Stimulated activated CD8-positive, alpha-beta memory T cell treated with anti-CD3 and anti-CD28 coated beads, Interleukin-15, amount 100 ng/mL, for 4 hours (primary cell): ENCODE results near the gene CCND2.

Experiments used
- DNase-seq, 2 donors: peaks; one replicate each; pipeline ENCODE4 v3.0.0-alpha.2; 2020; ENCODE audit warnings: low read depth in 2 of 2

Gene CCND2

GRCh38 chr12:4289998-4290790 is 16.6 kb downstream of the CCND2 start:
- DNase-seq, result no peak

DNA sequence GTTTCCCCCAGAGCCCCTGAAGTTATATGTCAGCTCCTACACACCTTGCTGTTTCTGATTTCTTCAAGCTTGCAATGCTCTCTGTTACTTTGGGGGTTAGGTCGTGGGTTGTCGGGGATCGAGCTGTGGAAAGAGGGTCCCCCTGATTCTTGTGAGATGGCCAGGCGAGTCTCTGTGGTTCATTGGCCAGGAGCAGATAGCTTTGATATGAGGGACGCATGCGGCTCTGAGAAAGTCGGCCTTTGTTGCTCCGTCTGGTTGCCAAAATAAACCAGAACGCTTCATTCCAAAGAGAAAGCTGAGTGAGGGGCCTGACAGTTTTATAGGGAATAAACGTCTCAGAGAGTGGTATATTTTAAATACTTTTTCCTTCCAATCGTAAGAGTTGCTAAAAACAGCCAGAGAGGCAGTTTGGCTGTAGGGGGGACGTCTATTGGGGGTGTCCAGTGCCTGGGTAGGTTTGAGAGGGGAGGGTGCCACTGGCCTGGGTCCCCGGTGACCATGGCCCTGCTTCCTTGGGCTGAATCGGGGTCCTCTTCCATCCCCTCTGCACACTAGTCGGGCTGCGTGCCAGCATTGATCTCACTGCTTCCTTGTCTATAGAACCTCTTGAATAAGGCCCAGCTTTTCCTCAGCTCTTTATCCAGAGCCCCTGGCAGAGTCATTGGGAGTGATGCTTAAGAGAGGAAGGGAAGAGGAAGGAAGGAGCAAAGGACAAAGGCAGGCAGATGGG is 18.9 kb downstream of the CCND2 start:
- no peak for DNase-seq

GRCh38 chr12:4293299-4293965 is 19.9 kb downstream of the CCND2 start:
- no peak for DNase-seq

- DNase-seq, result no peak
Observed at GRCh38 chr12:4293966-4294505, 20.5 kb downstream of the CCND2 start.

DNA sequence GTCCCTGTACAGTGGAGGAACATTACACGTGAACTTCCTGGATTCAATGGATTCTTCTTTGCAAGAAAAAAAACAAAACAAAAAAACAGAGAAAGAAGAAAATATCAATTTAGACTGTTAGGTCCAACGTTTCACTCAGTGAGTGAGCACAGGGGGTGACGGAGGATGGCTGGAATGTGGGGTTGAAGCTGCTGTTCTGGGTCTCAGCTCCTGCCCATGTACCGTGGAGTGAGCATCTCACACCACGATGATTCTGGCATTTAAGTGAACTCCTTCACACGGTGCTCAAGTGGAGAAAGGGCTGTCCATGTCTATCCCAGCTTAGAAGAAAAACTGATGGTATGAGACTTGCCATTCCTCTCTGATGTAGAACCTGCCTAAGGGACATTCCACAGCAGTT is 23.2 kb downstream of the CCND2 start:
- DNase-seq, result no peak

DNA sequence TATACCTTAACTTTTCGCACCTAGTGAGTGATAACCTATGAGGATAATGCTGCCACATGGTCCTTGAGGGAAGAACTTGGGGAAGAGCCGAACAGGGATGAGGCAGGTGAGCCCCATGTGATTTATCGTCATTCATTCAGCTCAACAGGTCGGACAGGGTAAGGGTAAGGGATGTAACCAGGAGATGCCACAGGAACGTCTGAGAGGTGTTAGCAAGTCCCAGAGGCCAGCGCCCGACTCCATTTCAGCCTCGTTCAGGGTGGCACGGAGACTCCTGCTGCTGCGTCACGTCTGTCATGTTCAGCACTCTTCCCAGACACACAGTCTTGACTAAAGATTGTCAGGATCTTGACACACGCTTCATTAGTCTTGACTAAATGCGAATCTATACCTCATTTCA is 24.1 kb downstream of the CCND2 start:
- no peak for DNase-seq

GRCh38 chr12:4300883-4301282 is 27.3 kb downstream of the CCND2 start:
- no peak for DNase-seq

DNA sequence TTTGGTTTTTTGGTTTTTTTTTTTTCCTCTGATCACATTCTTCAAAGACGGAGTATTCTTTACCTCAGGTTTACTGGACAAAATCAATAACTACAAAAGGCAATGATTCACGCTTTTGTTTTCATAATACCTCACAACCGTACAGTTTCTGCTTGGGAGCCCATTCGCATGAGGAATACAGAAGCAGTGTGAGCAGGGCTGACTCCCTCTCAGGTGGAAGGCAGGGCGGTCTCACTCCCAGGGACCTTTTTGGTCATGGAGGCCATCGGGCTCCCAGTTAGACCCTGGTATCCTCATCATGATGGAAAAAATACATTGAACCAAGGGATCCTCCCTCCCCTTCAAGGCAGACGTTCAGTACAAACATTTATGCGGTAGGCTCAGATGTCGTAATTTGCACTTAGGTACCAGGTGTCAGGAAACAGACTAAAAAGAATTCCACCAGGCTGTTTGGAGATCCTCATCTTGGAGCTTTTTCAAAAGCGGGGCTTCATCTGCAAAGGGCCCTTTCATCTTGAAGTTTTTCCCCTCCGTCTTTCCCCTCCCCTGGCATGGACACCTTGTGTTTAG is 28.5 kb downstream of the CCND2 start:
- DNase-seq, result no peak

GRCh38 chr12:4302881-4303280 is 29.3 kb downstream of the CCND2 start:
- DNase-seq, result no peak

DNA sequence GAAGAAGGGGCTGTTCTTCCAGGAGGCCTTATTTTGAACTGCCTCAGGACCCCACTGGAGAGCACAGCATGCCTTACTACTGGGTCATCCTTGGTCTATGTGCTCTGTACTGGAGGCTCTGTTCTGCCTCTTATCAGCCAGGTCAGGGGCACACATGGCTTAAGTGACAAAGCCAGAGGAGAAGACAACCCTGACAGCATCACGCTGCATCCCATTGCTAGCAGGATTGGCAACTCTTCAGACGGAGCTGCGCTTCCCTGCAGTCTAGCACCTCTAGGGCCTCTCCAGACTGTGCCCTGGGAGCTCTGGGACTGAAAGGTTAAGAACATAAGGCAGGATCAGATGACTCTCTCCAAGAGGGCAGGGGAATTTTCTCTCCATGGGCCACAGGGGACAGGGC is 30.2 kb downstream of the CCND2 start:
- no peak for DNase-seq

DNA sequence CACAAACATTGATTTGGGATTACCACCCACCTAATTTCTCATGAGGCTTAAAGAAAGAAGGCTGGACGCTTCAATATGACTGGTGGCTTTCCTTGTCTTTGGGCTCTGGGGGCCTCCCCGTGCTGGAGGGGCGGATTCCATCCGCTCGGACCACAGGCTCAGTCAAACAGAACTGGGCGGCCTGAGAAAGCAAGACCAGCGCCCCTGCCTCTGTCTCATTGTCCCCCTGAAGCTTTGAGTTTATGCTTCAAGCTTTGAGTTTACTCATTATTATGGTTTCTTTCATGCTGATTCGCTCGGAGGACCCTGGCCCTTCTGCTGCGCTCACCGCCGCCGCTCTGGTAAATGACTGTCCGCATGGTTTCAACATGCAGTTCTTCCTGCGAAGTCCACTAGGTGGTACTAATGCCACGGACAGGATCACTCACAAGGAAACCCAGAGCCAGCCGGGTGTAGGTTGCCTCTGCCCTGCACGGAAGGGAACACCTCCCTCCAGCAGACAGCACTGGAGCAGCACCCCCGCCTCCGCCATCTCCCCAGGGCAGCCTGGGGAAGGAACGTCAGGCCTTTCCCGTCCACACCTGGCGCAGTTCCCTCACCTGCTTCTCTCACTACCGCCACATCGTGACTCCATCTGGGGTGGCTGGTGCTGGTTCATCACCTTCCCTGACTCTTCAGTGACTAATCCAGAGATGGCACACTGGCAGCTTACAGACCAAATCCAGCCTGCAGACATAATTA is 34.2 kb downstream of the CCND2 start:
- no peak for DNase-seq

DNA sequence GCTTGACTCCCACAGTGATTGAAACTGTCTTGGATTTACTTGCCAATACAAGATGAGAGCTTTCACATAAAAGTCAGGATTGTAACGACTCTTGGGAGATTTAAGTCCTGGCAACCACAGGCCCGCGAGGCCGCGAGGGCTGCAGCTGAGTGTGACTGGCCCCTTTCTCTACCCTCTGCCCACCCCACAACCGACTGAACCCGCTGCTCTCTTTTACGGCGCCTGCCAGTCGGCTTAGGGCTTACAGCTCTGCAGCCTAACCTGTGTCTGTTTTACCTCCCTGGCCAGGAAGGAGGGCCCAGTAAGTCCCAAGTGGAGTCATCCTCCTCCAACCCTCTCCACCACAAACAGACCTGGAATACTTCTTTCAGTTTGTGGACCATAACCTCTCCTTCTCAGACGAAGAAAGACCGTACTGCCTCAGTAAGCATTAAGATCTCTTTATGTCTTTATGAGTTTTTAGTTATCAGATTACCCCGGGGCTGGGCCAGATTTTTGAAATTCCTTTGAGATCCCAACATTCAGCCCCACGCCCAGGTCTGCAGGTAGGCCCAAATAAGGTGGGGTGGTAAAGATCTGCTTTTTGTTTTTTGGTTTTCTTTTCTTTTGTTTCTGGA is 34.9 kb downstream of the CCND2 start:
- no peak for DNase-seq

DNA sequence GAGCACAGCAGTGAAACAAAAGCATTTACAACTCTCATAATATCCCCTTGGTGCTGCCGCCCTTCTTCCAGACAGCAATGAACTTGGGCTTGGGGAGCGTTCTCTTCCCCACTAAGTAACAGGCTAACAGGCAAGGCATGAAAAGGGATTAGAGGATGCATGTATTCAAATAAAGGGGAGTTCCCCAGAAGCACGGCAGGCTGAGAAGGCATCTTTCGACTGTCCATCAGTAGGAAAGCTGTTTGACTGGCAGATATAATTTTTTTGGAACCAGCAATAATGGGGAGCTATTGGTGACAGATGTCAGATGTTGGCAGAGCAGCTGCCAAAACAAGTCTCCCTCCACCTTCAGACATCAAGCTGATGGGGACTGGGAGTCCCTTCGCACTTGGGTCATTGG is 38.2 kb downstream of the CCND2 start:
- no peak for DNase-seq

- DNase-seq, result no peak
Observed at GRCh38 chr12:4312251-4312650, 38.7 kb downstream of the CCND2 start.

- DNase-seq, result no peak
Observed at GRCh38 chr12:4320497-4320852, 46.9 kb downstream of the CCND2 start.

- peak; percentile 79 to 87 for DNase-seq
Observed at GRCh38 chr12:4320853-4321701, 47.5 kb downstream of the CCND2 start, which contains the start of gene TIGAR. Gene TIGAR, plus strand, starts transcription at chr12:4321213. Its CDS starts 59 bp downstream, at chr12:4321272.

DNA sequence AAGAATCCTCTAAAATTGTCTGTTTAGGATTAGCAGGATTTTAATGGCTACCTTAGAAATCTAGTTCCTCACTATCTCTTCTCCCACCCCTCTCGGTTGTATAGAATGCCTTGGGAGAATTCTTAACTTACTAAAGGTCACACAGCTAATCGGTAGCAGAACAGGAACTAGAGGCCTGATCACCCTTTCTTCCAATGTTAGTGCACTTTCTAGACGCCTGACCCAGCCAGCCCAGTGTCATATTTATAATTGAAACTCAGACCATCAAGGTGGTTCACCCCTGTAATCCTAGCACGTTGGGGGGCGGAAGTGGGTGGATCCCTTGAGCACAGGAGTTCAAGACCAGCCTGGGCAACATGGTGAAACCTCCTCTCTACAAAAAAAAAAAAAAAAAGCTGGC is 49.2 kb downstream of the CCND2 start:
- no peak for DNase-seq
